Adrenal gland (tissue), 12 donors: ENCODE measurements around the gene TPP1. TPM values are rescaled to one million over a fixed set of nuclear protein-coding genes. Genes with fewer than 3 reads are reported as not detected.

ENCODE experiments used
- DNase-seq, 7 donors: peaks; one replicate each; pipeline ENCODE4 v3.0.0-alpha.2; 2019 to 2020
- H3K27ac ChIP-seq, 5 donors: fragments of 200-600 bp; sonication (generic) in 4 of 5; 1 replicate in 3 of 5; 2 replicates in 2 of 5; pipeline versions ENCODE4 v1.5.1 to v1.8.0; 2016 to 2020; ENCODE audit warnings: mild to moderate bottlenecking in 1 of 5
- H3K27me3 ChIP-seq: fragments of 200-600 bp; 2 replicates; pipeline ENCODE4 v1.8.0; 2021
- H3K36me3 ChIP-seq, 2 donors: fragments of 200-600 bp; replicated peaks in 1 of 2; 1 replicate in 1 of 2; 2 replicates in 1 of 2; pipeline versions ENCODE4 v1.5.1 to v1.8.0; 2018 to 2022
- H3K4me1 ChIP-seq, 2 donors: fragments of 200-600 bp; replicated peaks in 1 of 2; 1 replicate in 1 of 2; 2 replicates in 1 of 2; pipeline versions ENCODE4 v1.5.1 to v1.8.0; 2018 to 2021
- H3K4me3 ChIP-seq, 4 donors: fragments of 200-600 bp; sonication (generic) in 3 of 4; one replicate each; pipeline ENCODE4 v1.5.1; 2016 to 2018
- H3K9me3 ChIP-seq, 3 donors: fragments of 200-600 bp; sonication (generic) in 1 of 3; replicated peaks in 1 of 3; 1 replicate in 2 of 3; 2 replicates in 1 of 3; pipeline versions ENCODE4 v1.5.1 to v1.8.0; 2016 to 2021
- POLR2A ChIP-seq, 2 donors: fragments of 450-650 bp; IDR thresholded peaks; one replicate each; pipeline ENCODE4 v1.6.1; 2017; ENCODE audit warnings: antibody characterized with exemption in 2 of 2, mild to moderate bottlenecking in 2 of 2, moderate library complexity in 1 of 2
- WGBS, 4 donors: extraction: QIAGEN DNeasy Blood & Tissue Kit in 2 of 4; methylation state at CpG; one replicate each; pipeline versions ENCODE4 v1.1.5 to v1.1.7; 2013 to 2017; 5-methylcytosine and 5-hydroxymethylcytosine counted together
- intact Hi-C, 2 donors: fragments of 100-400 bp; cut with DNase I; formaldehyde crosslinking; loops; one replicate each; pipeline versions ENCODE4 v1.14.1 to v1.15.0; 2022 to 2023
- polyA plus RNA-seq, 3 donors: library from polyadenylated mRNA; stranded (reverse); fragments of 200-250 nt in 2 of 3; fragments of 350-450 nt in 1 of 3; fragmentation: Illumina TruSeq in 1 of 3; extraction: RNeasy Lipid Tissue Mini Kit (QIAGEN cat#74804) in 1 of 3; gene quantifications; one replicate each; pipeline ENCODE4 v1.2.3, GENCODE V29; 2013 to 2014
- total RNA-seq, 9 donors: library from RNA; depleted of rRNA in 4 of 9; stranded (reverse); fragments of >200 nt in 4 of 9; fragments of 120-200 nt in 1 of 9; fragmentation: NEBNext Ultra II Directional in 1 of 9; extraction: Animal tissue kit (Norgen Biotek cat#: 25700) in 1 of 9; gene quantifications; one replicate each; pipeline versions ENCODE4 v1.1.0 to v1.2.4, GENCODE V29; 2013 to 2023
- TF ChIP-seq, protein P1 (sequence below), 6 experiments: fragments of 450-650 bp in 4 of 6; fragments of 200-600 bp in 2 of 6; sonication (generic) in 1 of 6; IDR thresholded peaks; 1 replicate in 5 of 6; 2 replicates in 1 of 6; pipeline versions ENCODE4 v1.5.1 to v1.8.0; 2016 to 2021; ENCODE audit warnings: antibody characterized with exemption in 6 of 6, mild to moderate bottlenecking in 2 of 6, moderate library complexity in 1 of 6
- donor health status: healthy with polysubstance abuse.
- donor health status: Bipolar disorder and iron deficiency.
- donor health status: DM: yes; HTN: yes; CAD: no.
- donor health status: DM: no; HTN: no; CAD: no.
- donor health status: DM: no; HTN: no; CAD: no.
- donor health status: DM: yes; HTN: yes; CAD: no.

The TPP1 gene
- total and polyA plus RNA-seq, 12 donors = 53.2 to 464 (median 288) TPM

DNA sequence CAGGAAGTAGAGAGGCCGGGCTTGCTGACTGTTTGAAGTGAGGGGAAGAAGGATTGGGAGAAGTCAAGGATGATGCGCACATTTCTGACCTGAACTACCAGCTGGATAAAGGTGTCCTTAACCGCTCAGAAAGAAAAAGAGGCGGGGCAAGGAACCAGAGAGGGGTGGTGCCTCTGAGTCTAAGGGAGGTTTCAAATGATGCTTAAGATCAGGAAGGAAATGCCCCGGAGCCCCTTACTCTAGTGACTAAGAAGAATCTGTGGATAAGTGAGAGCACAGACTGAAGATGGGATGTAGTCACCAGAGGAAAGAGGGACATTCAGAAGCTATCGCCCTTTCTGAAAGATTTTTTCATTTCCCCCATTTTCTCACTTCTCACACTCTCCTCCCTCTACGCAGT, 23.7 kb upstream of the TPP1 start:
- Histone ChIP-seq H3K4me1 (peaks cover 0 to 32% of the 10 kb centered on the region in 2 donors), H3K9me3 (no peaks in the 10 kb centered on the region), H3K36me3 (no peaks in the 10 kb centered on the region), H3K4me3 (no peak overlapping the region), H3K27ac (no peak overlapping the region), H3K27me3 (no peaks in the 10 kb centered on the region)
- no peak for TF ChIP-seq POLR2A (IDR thresholded peaks at IDR 0.05)
- TF ChIP-seq, protein P1, sequence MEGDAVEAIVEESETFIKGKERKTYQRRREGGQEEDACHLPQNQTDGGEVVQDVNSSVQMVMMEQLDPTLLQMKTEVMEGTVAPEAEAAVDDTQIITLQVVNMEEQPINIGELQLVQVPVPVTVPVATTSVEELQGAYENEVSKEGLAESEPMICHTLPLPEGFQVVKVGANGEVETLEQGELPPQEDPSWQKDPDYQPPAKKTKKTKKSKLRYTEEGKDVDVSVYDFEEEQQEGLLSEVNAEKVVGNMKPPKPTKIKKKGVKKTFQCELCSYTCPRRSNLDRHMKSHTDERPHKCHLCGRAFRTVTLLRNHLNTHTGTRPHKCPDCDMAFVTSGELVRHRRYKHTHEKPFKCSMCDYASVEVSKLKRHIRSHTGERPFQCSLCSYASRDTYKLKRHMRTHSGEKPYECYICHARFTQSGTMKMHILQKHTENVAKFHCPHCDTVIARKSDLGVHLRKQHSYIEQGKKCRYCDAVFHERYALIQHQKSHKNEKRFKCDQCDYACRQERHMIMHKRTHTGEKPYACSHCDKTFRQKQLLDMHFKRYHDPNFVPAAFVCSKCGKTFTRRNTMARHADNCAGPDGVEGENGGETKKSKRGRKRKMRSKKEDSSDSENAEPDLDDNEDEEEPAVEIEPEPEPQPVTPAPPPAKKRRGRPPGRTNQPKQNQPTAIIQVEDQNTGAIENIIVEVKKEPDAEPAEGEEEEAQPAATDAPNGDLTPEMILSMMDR (IDR thresholded peaks at IDR 0.05) = no peak
- 82 to 87% (median 86%) methylated on average over 7 of the region's 7 CpGs for WGBS, 4 donors
- intact Hi-C loops = no loop called here
- no peak for DNase-seq

GRCh38 chr11:6640985-6641701, 21.9 kb upstream of the TPP1 start:
- H3K27ac ChIP-seq = no peak overlapping the region
- TF ChIP-seq, protein P1 (IDR thresholded peaks at IDR 0.05) = no peak
- intact Hi-C loops = no loop called here
- H3K9me3 ChIP-seq = no peaks in the 10 kb centered on the region
- no peaks in the 10 kb centered on the region for H3K36me3 ChIP-seq
- no peak overlapping the region for H3K4me3 ChIP-seq
- no peaks in the 10 kb centered on the region for H3K27me3 ChIP-seq
- H3K4me1 ChIP-seq = peaks cover 3 to 27% of the 10 kb centered on the region in 2 donors
- 93 to 95% (median 94%) methylated on average over 8 to 26 of the region's 26 CpGs for WGBS, 4 donors
- DNase-seq = no peak

DNA sequence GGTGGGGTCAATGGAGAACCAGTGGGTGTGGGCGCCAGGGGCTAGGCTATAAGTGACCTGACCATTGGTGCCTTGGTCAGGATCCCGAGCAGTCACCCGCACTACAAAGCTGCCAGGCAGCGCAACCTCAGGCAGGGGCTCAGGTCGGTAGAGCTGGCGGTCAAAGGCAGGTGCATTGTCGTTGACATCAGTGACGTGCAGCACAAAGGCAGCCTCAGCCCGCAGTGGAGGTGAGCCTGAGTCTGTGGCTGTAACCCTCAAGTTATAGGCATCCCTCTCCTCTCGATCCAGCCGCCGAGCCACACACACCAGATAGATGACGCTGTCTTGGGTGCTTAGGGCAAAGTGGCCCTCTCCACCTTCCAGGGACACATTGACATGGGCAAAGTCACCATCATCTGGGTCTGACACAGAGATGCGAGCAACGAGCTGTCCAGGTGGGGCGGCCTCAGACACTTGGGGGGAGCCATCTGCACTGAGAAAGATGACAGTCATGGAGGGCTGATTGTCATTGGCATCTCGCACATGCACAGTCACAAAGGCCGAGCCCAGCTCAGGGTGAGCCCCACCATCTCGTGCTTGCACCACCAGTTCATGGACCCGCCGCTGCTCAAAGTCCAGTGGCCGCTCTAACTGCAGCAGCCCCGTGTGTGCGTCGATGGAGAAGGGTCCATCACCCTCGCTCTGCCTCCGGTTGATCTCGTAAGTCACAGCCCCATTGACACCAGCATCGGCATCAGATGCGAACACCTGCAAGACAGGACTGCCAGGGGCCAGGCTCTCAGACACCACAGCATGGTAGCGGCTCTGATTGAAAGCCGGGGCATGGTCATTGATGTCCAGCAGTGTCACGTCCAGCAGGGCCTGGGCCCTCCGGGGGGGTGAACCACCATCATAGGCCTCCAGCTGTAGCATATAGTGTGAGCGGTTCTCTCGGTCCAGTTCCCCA, 21.1 kb upstream of the TPP1 start:
- no peak for DNase-seq
- H3K4me3 ChIP-seq = no peak overlapping the region
- no peak for TF ChIP-seq POLR2A (IDR thresholded peaks at IDR 0.05)
- TF ChIP-seq, protein P1 (IDR thresholded peaks at IDR 0.05) = no peak
- 93 to 97% (median 95%) methylated on average over 18 to 36 of the region's 36 CpGs for WGBS, 4 donors
- H3K4me1 ChIP-seq = peaks cover 7 to 24% of the 10 kb centered on the region in 2 donors
- H3K9me3 ChIP-seq = no peaks in the 10 kb centered on the region
- no peak overlapping the region for H3K27ac ChIP-seq
- no peaks in the 10 kb centered on the region for H3K36me3 ChIP-seq
- no peaks in the 10 kb centered on the region for H3K27me3 ChIP-seq
- intact Hi-C loops = no loop called here

- no peak overlapping the region for H3K4me3 ChIP-seq
- intact Hi-C loops = no loop called here
- no peak overlapping the region for H3K27ac ChIP-seq
- peaks cover 7 to 32% of the 10 kb centered on the region in 2 donors for H3K4me1 ChIP-seq
- 72 to 77% (median 76%) methylated on average over 4 of the region's 4 CpGs for WGBS, 4 donors
- no peaks in the 10 kb centered on the region for H3K9me3 ChIP-seq
- no peaks in the 10 kb centered on the region for H3K27me3 ChIP-seq
- DNase-seq = peak in 1 of 7 donors; percentile 47
- H3K36me3 ChIP-seq = no peaks in the 10 kb centered on the region
- TF ChIP-seq POLR2A (IDR thresholded peaks at IDR 0.05) = no peak
- TF ChIP-seq, protein P1 (IDR thresholded peaks at IDR 0.05) = no peak
These were observed 19.2 kb upstream of the TPP1 start for GRCh38 chr11:6638429-6638828.
